ENCODE data around the gene TOX3.

TOX3 gene

GRCh38 chr16:52547004-52547833 is at the start of gene TOX3:
TSS of gene TOX3 (minus strand) at chr16:52547143. CDS start at chr16:52546723, 420 bp downstream.
- DNase-seq, result no peak

- DNase-seq, result no peak
Observed at GRCh38 chr16:52592778-52593177, 45.8 kb upstream of the TOX3 start.

DNA sequence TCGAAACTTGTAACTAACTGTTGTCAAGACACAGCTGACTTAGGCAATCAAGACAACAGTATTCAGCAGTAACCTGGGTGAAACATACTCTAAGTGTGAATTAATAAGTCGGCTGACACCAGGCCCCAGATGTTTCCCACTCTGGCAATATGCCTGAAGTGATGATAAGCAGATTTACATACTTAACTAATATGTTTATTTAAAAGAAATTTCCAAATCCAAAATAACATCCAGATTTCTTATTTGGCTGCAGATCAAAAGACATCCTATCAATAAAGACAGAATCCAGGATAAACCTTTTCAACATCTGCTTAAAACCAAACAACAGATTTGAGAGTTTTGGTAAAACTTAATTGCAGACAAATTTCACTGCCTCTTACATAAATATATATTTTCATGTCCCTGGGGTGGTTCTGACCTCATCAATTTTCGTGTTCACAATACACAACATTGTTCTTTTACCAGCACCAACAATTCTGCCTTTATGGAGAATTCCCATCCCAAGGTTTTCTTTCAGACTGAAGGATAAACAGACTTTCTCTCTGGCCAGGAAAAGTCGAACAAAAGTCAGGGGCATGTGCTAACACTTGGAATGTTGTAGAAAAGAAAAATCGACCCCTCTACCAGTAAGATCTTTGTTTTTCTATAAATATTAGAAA is 45.1 kb upstream of the TOX3 start:
- DNase-seq, result no peak

DNA sequence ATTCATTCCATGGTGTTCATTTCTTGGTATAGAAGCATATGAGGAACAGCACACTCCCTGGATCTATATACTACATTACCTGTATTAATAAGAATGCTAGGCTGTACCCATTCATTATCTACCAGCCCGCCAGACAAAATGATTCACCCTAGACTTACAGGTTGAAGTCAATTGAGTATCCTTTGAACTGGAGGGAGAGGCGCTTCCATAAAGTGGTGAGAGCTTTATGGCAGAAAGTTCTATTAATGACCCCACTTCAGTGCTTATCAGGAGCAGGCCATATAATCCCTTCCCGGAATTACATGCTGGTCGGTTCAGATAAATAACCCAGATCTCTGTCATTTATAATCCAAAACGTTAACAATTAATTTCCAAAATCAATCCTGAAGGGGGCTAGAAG is 44.5 kb upstream of the TOX3 start:
- no peak for DNase-seq

DNA sequence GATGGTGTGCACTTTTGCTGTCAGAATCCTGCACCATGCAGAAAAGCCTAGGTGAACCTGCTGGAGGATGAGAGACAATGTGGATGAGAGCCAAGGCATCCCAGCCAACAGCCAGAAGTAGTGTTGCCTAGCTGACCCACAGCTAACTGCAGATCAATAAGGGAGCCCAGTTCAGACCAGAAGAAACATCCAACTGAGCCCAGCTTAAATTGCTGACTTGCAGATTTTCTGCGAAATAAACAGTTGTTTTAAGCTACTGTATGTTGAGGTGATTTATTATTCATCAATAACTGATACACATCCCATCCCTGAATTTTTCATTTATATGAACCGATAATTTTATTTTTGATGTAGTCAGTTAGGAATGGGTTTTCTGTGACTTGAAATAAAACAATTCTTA is 39.2 kb upstream of the TOX3 start:
- no peak for DNase-seq

DNA sequence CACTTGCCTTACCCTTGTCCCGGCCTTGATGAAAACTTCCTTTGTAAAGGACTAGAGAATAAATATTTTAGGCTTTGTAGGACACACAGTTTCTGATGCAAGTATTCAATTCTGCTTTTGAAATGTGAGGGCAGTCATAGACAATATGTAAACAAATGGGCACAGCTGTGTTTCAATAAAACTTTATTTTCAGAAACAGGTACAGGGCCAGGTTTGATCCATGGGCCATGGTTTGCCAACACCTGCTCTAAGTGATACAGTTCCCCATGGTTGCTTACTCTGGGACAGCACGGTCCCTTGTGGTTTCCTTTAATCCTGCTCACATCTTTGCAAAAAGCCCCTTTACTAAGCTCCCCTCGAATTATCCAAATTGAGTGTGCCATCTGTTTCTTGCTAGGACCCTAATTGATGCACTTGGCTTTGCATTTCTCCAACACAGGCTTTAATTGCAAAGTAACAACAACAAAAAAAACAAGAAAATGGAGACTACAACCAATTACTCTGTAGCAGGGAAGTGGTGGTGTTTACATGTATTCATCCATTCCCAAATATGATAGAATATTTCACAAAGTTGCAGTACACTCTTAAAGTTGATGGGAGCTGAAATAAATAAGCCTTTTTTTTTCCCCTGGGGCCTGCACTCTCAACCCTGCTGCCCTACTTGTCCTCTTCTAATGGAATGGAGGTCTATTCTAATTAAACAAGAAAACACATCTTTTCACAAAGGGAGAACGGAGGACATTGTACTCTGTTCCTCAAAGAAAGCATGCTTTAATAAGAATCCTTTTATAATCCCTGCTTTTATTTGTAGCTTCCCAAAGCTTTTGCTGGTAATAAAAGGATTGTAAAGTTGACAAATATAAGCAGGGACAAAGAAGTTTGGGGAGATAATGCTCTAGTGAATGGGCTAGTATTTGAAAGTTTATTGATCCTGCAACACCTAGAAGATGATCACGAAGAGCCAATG is 37.7 kb upstream of the TOX3 start:
- no peak for DNase-seq

DNA sequence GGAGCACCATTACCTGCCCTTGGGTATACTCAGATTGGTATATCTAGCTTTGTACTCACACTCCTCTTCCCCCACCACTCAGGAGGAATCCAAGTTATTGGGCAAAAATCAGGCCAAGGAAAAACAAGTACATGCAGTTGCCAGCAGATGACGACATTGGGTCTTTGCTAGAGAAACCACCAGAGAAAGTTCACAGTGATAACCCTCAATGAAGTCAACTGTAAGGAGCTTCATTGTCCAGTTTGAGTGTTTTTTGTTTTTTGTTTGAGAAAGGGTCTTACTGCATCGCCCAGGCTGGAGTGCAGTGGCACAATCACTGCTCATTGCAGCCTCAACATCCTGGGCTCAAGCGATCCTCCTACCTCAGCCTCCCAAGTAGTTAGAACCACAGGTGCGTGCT is 34.6 kb upstream of the TOX3 start:
- DNase-seq, result no peak

DNA sequence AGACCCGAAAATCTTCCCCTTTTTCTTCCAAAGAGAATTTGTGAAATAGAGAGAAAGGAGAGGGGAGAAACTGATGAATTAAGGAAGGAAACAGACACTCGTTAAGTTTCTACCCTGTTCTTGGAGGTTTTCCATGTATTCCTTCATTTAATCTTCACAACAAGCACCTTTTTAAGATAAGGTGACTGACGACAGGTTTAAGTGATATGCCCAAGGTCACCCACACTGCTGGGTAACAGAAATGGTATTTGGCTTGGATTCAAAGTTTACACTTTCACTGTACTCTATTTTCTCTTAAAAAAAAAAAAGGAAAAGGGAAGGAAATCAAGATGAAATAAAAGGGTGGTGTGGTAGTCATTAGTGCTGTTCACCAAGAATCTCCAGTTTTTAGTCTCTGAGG is 33.5 kb upstream of the TOX3 start:
- DNase-seq, result no peak

DNA sequence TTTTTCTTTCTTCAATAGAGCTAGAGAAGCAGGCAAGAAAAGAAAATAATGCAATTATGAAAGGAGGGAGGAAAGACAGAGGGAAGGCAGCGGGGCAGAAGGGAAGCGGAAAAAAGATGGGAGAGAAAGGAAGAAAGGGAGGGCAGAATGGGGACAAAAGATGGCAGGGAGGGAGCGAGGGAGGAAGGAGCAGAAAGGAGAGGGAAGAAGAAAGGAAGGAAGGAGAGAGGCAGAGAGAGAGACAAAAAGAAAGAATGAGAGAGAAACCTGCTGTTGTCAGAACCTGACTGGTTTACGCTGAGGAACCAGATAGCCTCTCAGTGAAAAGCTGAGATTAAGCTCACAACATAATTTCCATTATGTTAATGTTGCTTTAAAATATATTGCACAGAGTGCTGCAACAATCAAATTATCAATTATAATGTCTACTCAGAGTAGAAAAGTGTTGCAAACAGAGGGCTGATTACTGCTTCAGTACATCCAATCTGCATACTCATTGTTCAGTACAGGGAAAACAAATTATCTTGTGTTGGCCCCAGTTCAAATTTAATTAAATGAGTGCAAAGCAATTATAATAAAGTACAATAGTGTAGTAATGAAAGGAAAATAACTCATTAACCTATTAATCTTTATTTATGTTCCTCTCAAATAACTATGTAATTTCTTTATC is 32.0 kb upstream of the TOX3 start:
- DNase-seq, result no peak

- DNase-seq, result no peak
Observed at GRCh38 chr16:52578007-52578828, 31.3 kb upstream of the TOX3 start.

- DNase-seq, result no peak
Observed at GRCh38 chr16:52577130-52577706, 30.3 kb upstream of the TOX3 start.

GRCh38 chr16:52573365-52574299 is 26.7 kb upstream of the TOX3 start:
- no peak for DNase-seq

DNA sequence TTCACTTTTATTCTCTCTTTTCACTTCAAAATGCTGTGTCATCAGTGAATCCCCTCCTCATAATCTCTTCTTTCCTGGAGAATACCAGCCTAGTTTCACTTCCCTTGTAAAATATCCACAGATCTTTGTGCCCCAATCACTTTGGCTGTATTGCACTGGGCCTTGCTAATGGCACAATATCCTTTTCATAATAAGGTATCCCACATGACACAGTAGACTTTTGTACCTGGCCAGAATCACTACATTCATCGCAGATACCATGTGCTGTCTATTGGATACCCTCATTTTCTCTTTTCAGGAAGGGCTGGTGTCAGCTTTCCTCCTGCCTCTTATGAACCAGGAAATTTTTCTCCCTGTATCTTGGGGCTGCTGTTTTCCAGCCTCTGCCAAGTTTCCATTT is 25.7 kb upstream of the TOX3 start:
- DNase-seq, result no peak

DNA sequence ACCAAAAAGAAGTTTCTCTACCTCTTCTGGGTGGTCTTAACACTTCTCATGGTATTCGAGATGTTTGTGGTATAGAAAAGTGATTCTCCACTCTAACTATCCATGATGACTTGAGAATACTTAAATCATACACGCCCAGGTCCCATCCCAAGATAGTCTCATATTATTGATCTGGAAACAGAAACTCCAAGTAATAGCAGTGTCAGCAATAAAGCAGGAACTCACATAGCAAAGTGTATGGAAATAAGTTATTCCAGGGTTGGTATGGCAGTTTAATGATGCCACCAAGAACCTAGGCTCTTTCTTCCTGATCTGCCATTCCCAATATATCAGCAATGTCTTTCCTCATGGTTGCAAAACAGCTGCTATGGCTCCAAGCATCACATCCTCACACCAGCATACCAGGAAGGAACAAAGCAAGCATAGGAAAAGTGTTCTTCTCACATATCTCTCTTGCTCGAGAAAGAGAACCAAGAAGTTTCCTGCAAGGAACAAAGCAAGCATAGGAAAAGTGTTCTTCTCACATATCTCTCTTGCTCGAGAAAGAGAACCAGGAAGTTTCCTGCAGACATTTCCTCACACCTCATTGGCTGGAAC is 23.6 kb upstream of the TOX3 start:
- DNase-seq, result no peak

DNA sequence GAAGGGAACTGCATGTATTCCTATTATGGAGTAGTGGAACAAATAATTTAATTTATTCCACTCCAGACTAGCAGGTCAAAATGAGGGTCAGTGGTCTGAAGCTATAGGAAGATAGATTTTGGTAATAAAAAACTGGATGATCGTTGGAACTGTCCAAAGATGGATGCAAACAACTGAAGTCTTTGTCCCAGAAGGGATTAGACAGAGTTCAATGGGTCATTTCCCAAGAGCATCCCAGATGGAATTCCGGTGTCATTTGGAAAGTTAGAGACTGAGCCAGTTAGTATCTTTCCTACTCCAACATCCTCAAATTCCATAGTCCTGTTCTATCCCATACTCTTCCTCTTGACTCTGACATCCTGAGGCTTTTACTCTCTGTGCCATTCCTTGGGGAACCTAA is 22.8 kb upstream of the TOX3 start:
- no peak for DNase-seq

DNA sequence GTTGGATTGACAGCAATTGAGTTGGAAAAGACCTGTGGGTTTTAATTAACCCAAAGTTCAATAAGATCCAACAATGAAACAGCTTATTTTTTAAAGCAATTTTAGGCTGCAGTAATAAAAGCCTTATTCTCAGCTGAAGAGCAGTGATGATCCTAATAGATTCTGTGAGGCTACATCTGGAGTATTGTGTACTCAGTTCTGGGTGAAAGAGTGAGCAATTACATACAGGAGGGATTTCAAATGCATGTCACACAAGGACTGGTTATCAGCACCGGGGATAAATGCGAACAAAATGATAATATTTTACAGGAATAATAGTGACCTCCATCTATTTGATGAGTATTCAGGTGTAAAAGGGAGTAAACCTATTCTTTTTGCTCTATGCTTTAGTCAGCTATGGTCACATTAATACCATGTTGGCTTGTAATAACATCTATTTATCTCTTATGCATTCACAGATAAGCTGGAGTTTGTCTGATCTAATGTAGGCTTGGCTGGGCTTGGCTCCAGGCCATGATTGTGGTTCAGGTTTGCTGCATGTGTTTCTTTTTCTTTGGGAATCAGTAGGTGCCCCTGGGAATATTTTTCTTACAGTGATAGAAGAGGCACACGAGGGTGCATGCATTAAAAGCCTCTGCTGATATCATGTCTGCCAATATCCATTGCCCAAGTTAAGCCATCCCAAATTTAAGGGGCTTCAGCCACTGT is 22.2 kb upstream of the TOX3 start:
- no peak for DNase-seq

DNA sequence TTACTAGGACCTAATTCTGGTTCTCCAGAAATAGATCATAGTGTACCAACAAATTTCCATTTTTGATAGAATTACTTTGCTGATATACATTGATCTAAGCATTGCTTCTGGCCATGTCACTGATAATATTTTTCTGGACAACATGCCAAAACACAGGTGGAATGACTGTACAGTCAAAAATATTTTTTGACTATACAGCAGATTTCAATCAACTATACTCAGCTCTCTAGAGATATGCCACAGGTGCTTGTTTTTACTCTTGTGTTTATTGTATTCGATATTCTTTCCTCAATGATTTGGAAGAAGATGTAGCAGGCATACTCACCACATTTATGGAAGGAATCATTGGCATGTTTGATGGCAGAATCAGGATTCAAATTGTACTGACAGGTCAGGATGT is 21.6 kb upstream of the TOX3 start:
- no peak for DNase-seq

DNA sequence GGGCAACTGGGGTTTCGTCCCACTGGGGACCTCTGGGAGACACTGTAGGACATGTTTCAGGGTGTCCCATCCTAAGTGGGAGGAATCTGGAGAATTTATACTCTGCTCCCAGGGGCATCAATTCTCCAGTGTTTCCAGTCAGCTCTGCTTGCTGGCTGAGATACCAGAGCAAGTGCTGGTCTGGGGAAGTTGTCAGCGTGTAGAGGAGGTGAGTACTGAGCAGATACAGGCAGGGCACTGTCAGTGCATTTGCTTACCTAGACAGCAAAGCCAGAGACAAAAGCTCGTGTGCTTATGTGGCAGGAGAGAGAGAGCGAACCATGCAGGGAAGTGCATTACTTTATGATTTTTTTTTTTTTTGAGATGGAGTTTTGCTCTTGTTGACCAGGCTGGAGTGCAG is 20.2 kb upstream of the TOX3 start:
- no peak for DNase-seq

All from CD4-positive, alpha-beta T cell treated with Interleukin-12 subunit alpha and Interleukin-12 subunit beta, for 1 hour (primary cell).